ENCODE results near the gene RENBP.

The RENBP gene

GRCh38 chrX:153911798-153912197 lies 32.6 kb downstream of the RENBP start:
- DNase-seq = no peak

- DNase-seq = no peak
Measured at GRCh38 chrX:153910446-153910845, 34.0 kb downstream of the RENBP start.

- no peak for DNase-seq
Measured at GRCh38 chrX:153909980-153910360, 34.5 kb downstream of the RENBP start.

- no peak for DNase-seq
Measured at GRCh38 chrX:153909024-153909979, 35.1 kb downstream of the RENBP start.

GRCh38 chrX:153908219-153908860 lies 36.1 kb downstream of the RENBP start:
- no peak for DNase-seq

GRCh38 chrX:153907456-153907855 lies 37.0 kb downstream of the RENBP start:
- DNase-seq = no peak

DNA sequence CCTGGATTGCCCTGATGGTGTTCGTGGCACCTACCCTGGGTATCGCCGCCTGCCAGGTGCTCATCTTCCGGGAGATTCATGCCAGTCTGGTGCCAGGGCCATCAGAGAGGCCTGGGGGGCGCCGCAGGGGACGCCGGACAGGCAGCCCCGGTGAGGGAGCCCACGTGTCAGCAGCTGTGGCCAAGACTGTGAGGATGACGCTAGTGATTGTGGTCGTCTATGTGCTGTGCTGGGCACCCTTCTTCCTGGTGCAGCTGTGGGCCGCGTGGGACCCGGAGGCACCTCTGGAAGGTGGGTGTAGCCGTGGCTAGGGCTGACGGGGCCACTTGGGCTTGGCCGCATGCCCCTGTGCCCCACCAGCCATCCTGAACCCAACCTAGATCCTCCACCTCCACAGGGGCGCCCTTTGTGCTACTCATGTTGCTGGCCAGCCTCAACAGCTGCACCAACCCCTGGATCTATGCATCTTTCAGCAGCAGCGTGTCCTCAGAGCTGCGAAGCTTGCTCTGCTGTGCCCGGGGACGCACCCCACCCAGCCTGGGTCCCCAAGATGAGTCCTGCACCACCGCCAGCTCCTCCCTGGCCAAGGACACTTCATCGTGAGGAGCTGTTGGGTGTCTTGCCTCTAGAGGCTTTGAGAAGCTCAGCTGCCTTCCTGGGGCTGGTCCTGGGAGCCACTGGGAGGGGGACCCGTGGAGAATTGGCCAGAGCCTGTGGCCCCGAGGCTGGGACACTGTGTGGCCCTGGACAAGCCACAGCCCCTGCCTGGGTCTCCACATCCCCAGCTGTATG lies 38.1 kb downstream of the RENBP start:
- no peak for DNase-seq

- DNase-seq = no peak
Measured at GRCh38 chrX:153905481-153906095, 38.9 kb downstream of the RENBP start.

- no peak for DNase-seq
Measured at GRCh38 chrX:153903991-153904957, 40.2 kb downstream of the RENBP start, which contains the start of gene AVPR2. Gene AVPR2 (plus strand): TSS chrX:153904673. CDS start chrX:153905146, 473 bp downstream.

DNA sequence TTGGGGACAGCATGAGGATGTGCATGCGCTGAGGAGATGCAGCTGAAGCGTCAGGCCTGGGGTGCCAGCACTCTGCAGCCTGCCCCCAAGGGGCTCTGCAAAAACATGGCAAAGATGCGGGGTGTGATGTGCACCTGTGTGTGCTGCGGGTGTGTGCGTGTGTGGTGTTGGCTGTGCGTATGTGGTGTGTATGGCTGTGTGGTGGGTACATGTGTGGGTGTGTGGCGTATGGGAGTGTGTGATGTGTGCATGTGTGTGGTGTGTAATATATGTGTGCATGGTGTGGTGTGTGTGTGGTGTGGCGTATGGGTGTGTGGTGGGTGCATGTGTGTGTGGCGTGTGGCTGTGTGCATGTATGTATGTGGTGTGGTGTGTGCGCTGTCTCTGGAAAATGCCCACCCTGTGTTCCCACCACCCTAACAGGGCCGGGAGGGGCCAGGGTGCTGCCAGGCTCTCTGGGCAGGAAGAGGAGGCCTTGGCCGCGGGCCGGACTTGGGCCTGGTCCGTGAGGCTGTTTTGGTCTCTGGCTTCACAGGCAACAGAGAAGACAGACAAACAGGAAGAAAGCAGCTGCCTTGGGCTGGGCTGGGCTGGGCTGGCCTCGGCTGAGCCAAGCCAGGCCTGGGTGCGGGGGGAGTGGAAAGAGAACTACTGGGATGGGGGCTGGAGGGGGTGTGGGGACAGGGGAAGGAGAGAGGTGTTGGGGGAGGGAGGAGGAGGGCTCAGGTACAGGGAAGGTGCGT lies 41.0 kb downstream of the RENBP start:
- no peak for DNase-seq

DNA sequence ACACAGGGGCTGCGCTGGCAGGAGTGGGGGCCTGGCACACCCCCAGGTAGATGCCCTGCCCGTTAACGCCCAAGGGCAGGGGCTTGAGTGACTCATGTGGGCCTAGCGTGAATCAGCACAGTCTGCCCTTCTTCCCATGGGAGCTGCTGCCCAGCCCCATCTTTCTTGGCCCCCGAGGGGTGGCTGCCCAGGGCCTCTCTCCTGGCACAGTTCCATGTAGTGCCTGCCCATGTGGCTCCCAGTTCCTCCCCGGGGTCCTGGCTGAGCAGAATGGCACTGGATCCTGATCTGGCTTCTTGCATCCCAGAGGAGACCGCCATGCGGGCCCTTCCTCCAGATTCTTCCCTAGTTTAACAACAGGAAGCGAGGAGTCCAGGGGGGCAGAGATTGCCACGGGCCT lies 42.1 kb downstream of the RENBP start:
- no peak for DNase-seq

DNA sequence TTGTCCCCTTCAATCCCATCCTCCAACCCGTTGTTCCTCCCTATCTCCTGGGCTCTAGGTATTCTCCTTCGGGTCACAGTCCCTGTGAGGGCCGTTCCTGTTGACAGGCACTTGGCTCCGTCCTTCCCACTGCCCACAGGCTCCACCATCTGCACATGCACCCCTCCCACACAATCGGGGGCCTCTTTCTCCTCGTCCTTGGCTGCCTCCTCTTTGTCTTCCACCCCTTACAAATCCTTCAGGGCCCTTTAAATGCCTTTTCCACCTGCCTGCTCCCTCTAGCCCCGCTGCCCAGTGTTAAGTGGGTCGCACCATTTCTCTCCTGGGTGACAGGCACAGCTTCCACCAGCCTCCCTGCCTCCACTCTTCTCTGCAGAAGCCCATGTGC lies 42.7 kb downstream of the RENBP start:
- DNase-seq = no peak

DNA sequence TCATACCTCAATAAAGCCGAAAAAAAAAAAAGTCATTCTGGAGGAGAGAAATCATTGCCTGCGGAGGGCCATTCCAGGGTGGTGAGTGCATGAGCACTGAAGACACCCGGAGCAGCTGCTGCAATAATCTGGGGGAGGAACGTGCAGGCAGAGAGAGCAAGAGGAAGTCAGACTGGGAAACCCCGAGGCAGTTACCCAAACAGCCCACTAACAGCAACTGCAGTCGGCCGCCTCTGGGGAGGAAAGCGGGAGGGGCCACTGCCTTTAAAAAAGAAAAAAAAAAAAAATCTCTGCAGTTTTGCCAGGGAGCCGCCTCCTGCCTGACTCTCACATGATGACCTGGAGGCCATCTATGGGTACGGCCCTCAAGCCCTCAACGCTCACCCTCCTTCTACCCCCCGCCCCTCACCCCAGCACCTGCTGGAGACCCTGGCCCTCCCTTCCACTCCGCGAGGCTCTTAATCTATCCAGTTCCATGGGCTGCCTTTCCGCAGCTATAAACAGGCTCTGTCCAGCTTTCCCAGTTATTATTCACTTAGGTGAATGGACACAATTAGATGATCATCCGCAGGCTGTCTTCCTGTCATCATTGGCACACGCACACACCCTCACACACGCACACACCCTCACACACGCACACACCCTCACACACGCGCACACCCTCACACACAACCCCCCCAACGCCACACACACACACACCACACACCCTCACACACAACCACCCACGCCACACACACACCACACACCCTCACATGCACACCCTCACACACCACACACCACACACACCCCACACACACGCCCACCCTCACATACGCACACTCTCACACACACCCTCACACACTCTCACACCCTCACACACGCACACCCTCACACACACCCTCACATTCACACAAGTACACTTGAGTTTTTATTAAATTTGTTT lies 43.4 kb downstream of the RENBP start:
- peak; percentile 55 to 59 for DNase-seq

DNA sequence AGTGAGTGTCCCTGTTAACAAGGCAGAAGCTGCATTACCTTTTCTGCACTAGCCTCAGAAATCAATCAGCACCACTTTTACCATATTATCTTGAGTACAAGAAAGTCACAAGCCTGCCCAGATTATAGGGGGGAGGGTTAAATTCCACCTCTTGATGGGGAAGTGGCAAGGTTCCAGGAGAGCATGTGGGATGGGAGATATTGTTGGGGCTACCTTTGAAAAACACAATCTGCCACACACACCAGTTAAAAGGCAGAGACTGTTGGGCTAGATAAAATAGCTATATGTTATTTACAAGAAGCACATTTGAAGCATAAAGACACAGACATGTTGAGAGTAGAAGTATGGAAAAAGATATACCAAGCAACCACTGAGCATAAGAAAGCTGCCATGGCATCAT lies 46.5 kb downstream of the RENBP start:
- DNase-seq = no peak

DNA sequence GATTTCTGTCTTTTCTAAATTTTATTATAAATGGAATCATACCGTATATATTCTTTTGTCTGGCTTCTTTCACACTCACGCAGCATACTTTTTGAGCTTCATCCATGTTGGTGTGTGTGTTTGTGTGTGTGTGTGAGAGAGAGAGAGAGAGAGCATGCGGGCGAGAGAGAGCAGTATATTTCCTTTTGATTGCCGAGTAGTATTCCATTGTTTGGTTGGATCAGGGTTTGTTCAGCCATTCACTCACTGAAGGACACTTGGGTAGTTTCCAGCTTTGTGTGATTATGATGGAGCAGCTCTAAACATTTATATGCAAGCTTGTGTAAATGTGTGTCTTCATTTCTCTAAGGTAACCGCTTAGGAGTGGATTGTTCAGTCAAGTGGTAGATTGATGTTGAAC lies 55.3 kb downstream of the RENBP start:
- no peak for DNase-seq

DNA sequence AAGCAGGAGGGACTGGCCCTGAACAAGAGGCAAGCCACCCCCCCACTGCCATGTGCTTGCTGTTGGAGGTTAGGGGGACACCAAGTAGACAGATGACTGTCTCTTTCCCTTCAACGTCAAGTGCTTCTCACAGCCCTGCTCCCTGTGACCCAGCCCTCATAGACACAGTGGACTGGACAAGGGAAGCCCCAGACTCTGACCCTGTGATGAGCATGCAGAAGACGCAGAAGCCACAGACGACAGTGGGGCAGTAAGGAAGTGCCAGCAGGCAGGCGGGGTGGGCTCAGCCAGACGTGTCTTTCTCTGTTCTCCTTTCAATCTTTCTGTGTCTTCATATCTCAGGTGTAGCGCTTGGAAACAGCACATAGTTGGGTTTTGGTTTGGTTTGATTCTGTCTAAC lies 56.1 kb downstream of the RENBP start:
- DNase-seq = no peak

- no peak for DNase-seq
Measured at GRCh38 chrX:153887385-153887784, 57.1 kb downstream of the RENBP start.

DNA sequence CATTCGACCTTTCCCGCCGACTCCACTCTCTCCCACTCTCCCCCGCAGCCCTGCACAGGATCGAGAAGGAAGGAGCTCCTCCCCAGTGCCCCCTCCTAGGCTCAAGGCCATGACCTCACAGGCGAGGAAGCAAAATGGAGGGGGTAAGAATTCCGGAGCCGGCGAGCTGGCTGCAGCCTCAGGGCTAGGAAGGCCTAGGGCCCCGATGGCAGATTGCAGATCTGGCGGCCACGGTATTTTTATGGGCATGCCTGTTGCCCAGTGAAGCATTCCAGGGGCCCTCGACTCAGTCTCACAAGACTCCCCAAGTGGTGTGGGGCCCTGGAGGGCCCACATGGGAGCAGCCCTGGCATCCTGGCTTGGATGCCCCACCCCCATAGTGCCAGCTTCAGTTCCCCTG lies 57.5 kb downstream of the RENBP start:
- DNase-seq = no peak

GRCh38 chrX:153885968-153886903 lies 58.2 kb downstream of the RENBP start, which contains the start of gene L1CAM:
Gene L1CAM (minus strand): TSS chrX:153886173. CDS start chrX:153875836, 10,337 bp downstream.
- DNase-seq = peak in 1 of 2 donors; percentile 41

Data from stimulated activated CD4-positive, alpha-beta T cell treated with anti-CD3 and anti-CD28 coated beads, Interleukin-2, amount 100 ng/mL, for 24 hours (primary cell).